PC-9 (cell line): ENCODE results near the gene LSM12. TPM values are rescaled to one million over a fixed set of nuclear protein-coding genes. Genes with fewer than 3 reads are reported as not detected.

Experiments used
- BruUV-seq: library from RNA; stranded (reverse); fragments of 400-500 nt; replicated peaks from 2 replicates; lab custom pipeline; 2021; lab: Mats Ljungman, UMichigan
- CTCF ChIA-PET: fragments of 300-600 bp; sonication (Branson Sonifier 250); formaldehyde crosslinking; loops from one replicate; lab custom pipeline; 2022; ENCODE audit warnings: antibody characterized with exemption; lab: Charles Lee
- POLR2A ChIA-PET: fragments of 300-600 bp; sonication (Branson Sonifier 250); formaldehyde crosslinking; loops from one replicate; lab custom pipeline; 2022; ENCODE audit warnings: antibody characterized with exemption; ENCODE audit not compliant: unreplicated experiment; lab: Charles Lee
- DNase-seq, 2 experiments: peaks; one replicate each; pipeline versions ENCODE4 v3.0.0 to v3.0.0-alpha.2; 2015 to 2022; ENCODE audit warnings: mixed read lengths in 1 of 2
- H2AFZ ChIP-seq: fragments of 200-600 bp; sonication (generic); 2 replicates; pipeline ENCODE4 v1.8.1; 2017; ENCODE audit warnings: antibody characterized with exemption
- H3F3A ChIP-seq: fragments of 200-600 bp; sonication (generic); 2 replicates; pipeline ENCODE4 v1.8.1; 2017; ENCODE audit warnings: antibody characterized with exemption, mild to moderate bottlenecking, low read depth; ENCODE audit not compliant: insufficient read depth
- H3K27ac ChIP-seq: fragments of 200-600 bp; sonication (generic); 2 replicates; pipeline ENCODE4 v1.6.1; 2016; ENCODE audit warnings: mixed run types
- H3K27me3 ChIP-seq: fragments of 200-600 bp; sonication (generic); 2 replicates; pipeline ENCODE4 v1.6.1; 2016; ENCODE audit warnings: low read depth, mixed run types; ENCODE audit not compliant: insufficient read depth
- H3K36me3 ChIP-seq: fragments of 200-600 bp; sonication (generic); 2 replicates; pipeline ENCODE4 v1.6.1; 2016; ENCODE audit warnings: low read depth, mixed run types
- H3K4me1 ChIP-seq: fragments of 200-600 bp; sonication (generic); replicated peaks from 2 replicates; pipeline ENCODE4 v1.6.1; 2016; ENCODE audit warnings: mixed run types; ENCODE audit not compliant: insufficient read depth
- H3K4me2 ChIP-seq: fragments of 200-600 bp; sonication (generic); 2 replicates; pipeline ENCODE4 v1.6.1; 2017; ENCODE audit warnings: mixed run types
- H3K4me3 ChIP-seq: fragments of 200-600 bp; sonication (generic); 2 replicates; pipeline ENCODE4 v1.6.1; 2016; ENCODE audit warnings: mixed run types
- H3K79me2 ChIP-seq: fragments of 200-600 bp; sonication (generic); 2 replicates; pipeline ENCODE4 v1.6.1; 2017; ENCODE audit warnings: low read depth, mixed run types
- H3K9me2 ChIP-seq: fragments of 200-600 bp; sonication (generic); 2 replicates; pipeline ENCODE4 v1.8.1; 2017; ENCODE audit warnings: mild to moderate bottlenecking; ENCODE audit not compliant: insufficient read depth
- H3K9me3 ChIP-seq: fragments of 200-600 bp; sonication (generic); 2 replicates; pipeline ENCODE4 v1.8.1; 2016; ENCODE audit warnings: low read depth; ENCODE audit not compliant: insufficient read depth
- H4K20me1 ChIP-seq: fragments of 200-600 bp; sonication (generic); 2 replicates; pipeline ENCODE4 v1.8.1; 2017; ENCODE audit not compliant: insufficient read depth
- EZH2 ChIP-seq: fragments of 200-600 bp; sonication (generic); IDR thresholded peaks from 2 replicates; pipeline ENCODE4 v1.8.0; 2017; ENCODE audit warnings: antibody characterized with exemption, low read depth
- intact Hi-C: fragments of 100-400 bp; cut with micrococcal nuclease; formaldehyde crosslinking; loops from one replicate; pipeline ENCODE4 v1.10.0; 2022; ENCODE audit not compliant: unreplicated experiment
- total RNA-seq: library from RNA; stranded (reverse); gene quantifications from 2 replicates; pipeline ENCODE4 v1.2.3, GENCODE V29; 2021
- TF ChIP-seq, protein P1 (sequence below): fragments of 200-600 bp; sonication (generic); conservative IDR thresholded peaks from 2 replicates; pipeline ENCODE4 v1.6.1; 2017; ENCODE audit warnings: mixed run types, antibody characterized with exemption, mild to moderate bottlenecking, moderate library complexity

The LSM12 gene
- total RNA-seq, 1 experiment from 2014 or later, result 62.7 TPM

DNA sequence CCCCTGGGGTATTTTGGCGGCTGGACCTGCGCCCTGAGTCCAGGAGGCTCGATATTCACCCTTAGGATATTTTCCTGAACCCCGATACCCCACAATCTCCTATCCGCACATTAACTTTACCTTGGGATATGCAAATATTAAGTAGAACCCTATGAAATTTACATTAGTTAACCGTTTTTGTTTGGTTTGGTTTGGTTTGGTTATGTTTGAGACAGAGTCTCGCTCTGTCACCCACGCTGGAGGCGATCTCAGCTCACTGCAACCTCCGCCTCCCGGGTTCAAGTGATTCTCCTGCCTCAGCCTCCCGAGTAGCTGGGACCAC is 71.4 kb downstream of the LSM12 start:
- Histone ChIP-seq H4K20me1 (no peaks in the 10 kb centered on the region), H3K27ac (no peak overlapping the region), H3K4me1 (no peaks in the 10 kb centered on the region), H3K4me2 (peak overlapping the region; percentile 57), H3K36me3 (no peaks in the 10 kb centered on the region), H3K79me2 (no peaks in the 10 kb centered on the region), H3K27me3 (peaks cover 13% of the 10 kb centered on the region), H3K9me2 (no peaks in the 10 kb centered on the region), H3K4me3 (no peak overlapping the region; the same call in 1 of the 2 replicates), H3K9me3 (no peaks in the 10 kb centered on the region), H3F3A (0 out of 2 replicates have a peak, but pooled peaks cover 5% of the 10 kb centered on the region), H2AFZ (no peak overlapping the region)
- ChIA-PET POLR2A (interaction anchor here (0.6 kb wide), 1 partner anchor 173 kb away, joined by 3 read pairs; no protein-coding TSS in a partner anchor), CTCF (interaction anchor here (0.6 to 0.7 kb wide), 3 partner anchors 11 to 205 kb away, joined by 4 to 22 read pairs (median 14); no protein-coding TSS in a partner anchor)
- BruUV-seq, result no TSS peak
- no peak for DNase-seq
- no peak for TF ChIP-seq EZH2
- TF ChIP-seq, protein P1, sequence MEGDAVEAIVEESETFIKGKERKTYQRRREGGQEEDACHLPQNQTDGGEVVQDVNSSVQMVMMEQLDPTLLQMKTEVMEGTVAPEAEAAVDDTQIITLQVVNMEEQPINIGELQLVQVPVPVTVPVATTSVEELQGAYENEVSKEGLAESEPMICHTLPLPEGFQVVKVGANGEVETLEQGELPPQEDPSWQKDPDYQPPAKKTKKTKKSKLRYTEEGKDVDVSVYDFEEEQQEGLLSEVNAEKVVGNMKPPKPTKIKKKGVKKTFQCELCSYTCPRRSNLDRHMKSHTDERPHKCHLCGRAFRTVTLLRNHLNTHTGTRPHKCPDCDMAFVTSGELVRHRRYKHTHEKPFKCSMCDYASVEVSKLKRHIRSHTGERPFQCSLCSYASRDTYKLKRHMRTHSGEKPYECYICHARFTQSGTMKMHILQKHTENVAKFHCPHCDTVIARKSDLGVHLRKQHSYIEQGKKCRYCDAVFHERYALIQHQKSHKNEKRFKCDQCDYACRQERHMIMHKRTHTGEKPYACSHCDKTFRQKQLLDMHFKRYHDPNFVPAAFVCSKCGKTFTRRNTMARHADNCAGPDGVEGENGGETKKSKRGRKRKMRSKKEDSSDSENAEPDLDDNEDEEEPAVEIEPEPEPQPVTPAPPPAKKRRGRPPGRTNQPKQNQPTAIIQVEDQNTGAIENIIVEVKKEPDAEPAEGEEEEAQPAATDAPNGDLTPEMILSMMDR, result peak; percentile 5; the same call in 1 of the 2 replicates
- intact Hi-C loops, result loop anchor here (1.0 to 2.0 kb wide), 2 partner anchors 51 to 116 kb away; no protein-coding TSS in a partner anchor

DNA sequence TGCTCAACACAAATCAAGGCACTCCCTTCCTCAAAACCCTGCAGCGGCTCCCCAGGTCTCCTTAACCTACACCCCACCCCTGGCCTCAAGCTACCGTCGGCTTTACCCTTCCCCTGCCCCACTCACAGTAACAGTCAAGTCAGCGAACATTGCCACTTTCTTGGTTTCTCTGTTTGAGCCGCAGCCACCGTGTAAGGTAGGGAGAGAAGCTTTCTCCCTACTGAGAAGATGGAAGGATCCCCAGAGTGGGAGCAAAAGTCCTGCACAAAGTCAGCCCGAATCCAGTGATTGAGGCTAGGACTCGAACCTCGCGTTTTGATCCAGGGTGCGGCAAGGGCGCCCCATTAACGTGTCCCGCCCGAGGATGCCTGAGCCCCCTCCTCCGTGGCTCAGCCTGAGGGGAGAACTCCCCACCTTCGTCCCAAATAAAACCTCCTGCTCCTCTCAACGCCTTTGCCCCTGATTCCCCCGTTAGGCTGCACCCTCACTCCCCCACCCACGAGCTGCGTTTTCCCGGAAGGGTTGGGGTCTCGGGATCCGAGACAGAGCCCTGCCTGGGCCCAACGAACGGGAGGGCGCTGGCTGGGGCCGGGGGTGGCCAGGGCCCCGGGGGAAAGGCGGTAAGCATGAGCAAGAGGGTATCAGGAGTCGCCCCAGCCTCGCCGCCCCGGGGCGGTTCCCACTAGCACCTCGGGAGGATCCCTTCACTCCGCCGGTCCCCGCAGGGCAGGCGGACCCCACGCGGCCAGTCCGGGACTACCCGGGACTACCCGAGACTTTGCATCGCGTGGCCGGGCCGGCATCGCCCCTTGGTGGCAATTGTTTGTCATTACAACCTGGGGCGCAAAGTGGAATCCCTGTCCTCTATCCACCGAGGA is 72.0 kb downstream of the LSM12 start:
- peak in 1 of 2 experiments; percentile 54 for DNase-seq
- no peaks in the 10 kb centered on the region for H4K20me1 ChIP-seq
- ChIA-PET POLR2A (interaction anchor here (0.6 kb wide), 1 partner anchor 174 kb away, joined by 3 read pairs; no protein-coding TSS in a partner anchor), CTCF (interaction anchor here (1.4 kb wide), 1 partner anchor 51 kb away, joined by 6 read pairs; no protein-coding TSS in a partner anchor)
- 0 out of 2 replicates have a peak, but pooled peaks cover 5% of the 10 kb centered on the region for H3F3A ChIP-seq
- H3K36me3 ChIP-seq, result no peaks in the 10 kb centered on the region
- H3K4me2 ChIP-seq, result peak overlapping the region; percentile 57
- H3K4me1 ChIP-seq, result no peaks in the 10 kb centered on the region
- TF ChIP-seq EZH2, result no peak
- TF ChIP-seq, protein P1, result peak; percentile 90
- H3K27ac ChIP-seq, result no peak overlapping the region
- H3K4me3 ChIP-seq, result no peak overlapping the region; the same call in 1 of the 2 replicates
- H2AFZ ChIP-seq, result no peak overlapping the region
- BruUV-seq, result no TSS peak
- peaks cover 13% of the 10 kb centered on the region for H3K27me3 ChIP-seq
- H3K79me2 ChIP-seq, result no peaks in the 10 kb centered on the region
- intact Hi-C loops, result loop anchor here (1.0 to 2.0 kb wide), 2 partner anchors 50 to 116 kb away; no protein-coding TSS in a partner anchor
- H3K9me2 ChIP-seq, result no peaks in the 10 kb centered on the region
- H3K9me3 ChIP-seq, result no peaks in the 10 kb centered on the region

DNA sequence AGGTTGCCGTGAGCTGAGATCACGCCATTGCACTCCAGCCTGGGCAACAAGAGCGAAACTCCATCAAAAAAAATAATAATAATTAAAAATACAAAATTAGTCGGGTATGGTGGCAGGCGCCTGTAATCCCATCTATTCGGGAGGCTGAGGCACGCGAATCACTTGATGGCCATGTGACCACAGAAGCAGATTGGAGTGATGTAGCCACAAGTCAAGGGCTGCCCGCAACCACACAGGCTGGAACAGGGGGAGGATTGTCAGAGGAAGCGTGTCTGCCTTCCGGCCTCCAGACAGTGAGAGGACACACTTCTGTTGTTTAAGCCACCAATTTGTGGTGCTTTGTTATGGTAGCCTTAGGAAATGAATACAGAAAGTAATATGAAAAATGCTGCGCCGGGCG is 73.8 kb downstream of the LSM12 start:
- no peaks in the 10 kb centered on the region for H3K36me3 ChIP-seq
- TF ChIP-seq, protein P1, result no peak
- no peak for TF ChIP-seq EZH2
- ChIA-PET POLR2A (no interaction called here), CTCF (interaction anchor here (0.6 kb wide), 1 partner anchor 144 kb away, joined by 3 read pairs; no protein-coding TSS in a partner anchor)
- no peak for DNase-seq
- H3K79me2 ChIP-seq, result no peaks in the 10 kb centered on the region
- no peaks in the 10 kb centered on the region for H3K4me1 ChIP-seq
- no peak overlapping the region for H3K4me3 ChIP-seq
- no peak overlapping the region for H2AFZ ChIP-seq
- no peaks in the 10 kb centered on the region for H3F3A ChIP-seq
- BruUV-seq, result no TSS peak
- no peak overlapping the region for H3K27ac ChIP-seq
- intact Hi-C loops, result no loop called here
- H3K9me3 ChIP-seq, result no peaks in the 10 kb centered on the region
- no peak overlapping the region for H3K4me2 ChIP-seq
- peaks cover 15% of the 10 kb centered on the region for H3K27me3 ChIP-seq
- H4K20me1 ChIP-seq, result no peaks in the 10 kb centered on the region
- H3K9me2 ChIP-seq, result no peaks in the 10 kb centered on the region
